ENCODE data around the gene CFDP1. TPM values are rescaled to one million over a fixed set of nuclear protein-coding genes. Genes with fewer than 3 reads are reported as not detected.

The CFDP1 gene
- total and polyA plus RNA-seq, 2 of the 13 experiments (the other 11 are each of a cell fraction or from before 2014, with no cell fraction given), result 78.6 to 153 TPM

- TF ChIP-seq ZXDC (CRISPR knock-in tag; IDR thresholded peaks at IDR 0.05) (no peak), ZNF451 (CRISPR knock-in tag; IDR thresholded peaks at IDR 0.05) (peak; percentile 90), SRSF1 (optimal IDR thresholded peaks at IDR 0.05; ENCODE audit: low read depth, low read length) (peak; percentile 98), KDM6A (CRISPR knock-in tag; IDR thresholded peaks at IDR 0.05; ENCODE audit: low read depth) (peak; percentile 94), KDM5B (CRISPR knock-in tag; IDR thresholded peaks at IDR 0.05; ENCODE audit: borderline replicate concordance) (peak; percentile 95), ZSCAN31 (CRISPR knock-in tag; IDR thresholded peaks at IDR 0.05; ENCODE audit: low read depth) (peak; percentile 92), ZNF790 (CRISPR knock-in tag; IDR thresholded peaks at IDR 0.05; ENCODE audit: borderline replicate concordance) (peak; percentile 26; the same call in 1 of the 2 replicates), ZBTB42 (CRISPR knock-in tag; IDR thresholded peaks at IDR 0.05) (no peak), SP4 (CRISPR knock-in tag; IDR thresholded peaks at IDR 0.05) (peak; percentile 92), SMAD3 (CRISPR knock-in tag; IDR thresholded peaks at IDR 0.05) (peak; percentile 90), AFF4 (CRISPR knock-in tag; IDR thresholded peaks at IDR 0.05) (peak; percentile 56; the same call in 1 of the 2 replicates), MEF2D (CRISPR knock-in tag; IDR thresholded peaks at IDR 0.05) (peak; percentile 92; the same call in 1 of the 2 replicates), ZFP36L1 (CRISPR knock-in tag; IDR thresholded peaks at IDR 0.05) (no peak; the same call in 1 of the 2 replicates), RARA (CRISPR knock-in tag; IDR thresholded peaks at IDR 0.05) (peak; percentile 95), ESRRA (CRISPR knock-in tag; IDR thresholded peaks at IDR 0.05; ENCODE audit: low read depth) (peak; percentile 63), ZNF605 (CRISPR knock-in tag; IDR thresholded peaks at IDR 0.05) (peak; percentile 99), THYN1 (CRISPR knock-in tag; IDR thresholded peaks at IDR 0.05; ENCODE audit: borderline replicate concordance, low read depth) (0 out of 2 replicates have a peak, but pooled peaks have one; percentile 83), MNT (IDR thresholded peaks at IDR 0.05) (peak; percentile 79), PHF20 (CRISPR knock-in tag; IDR thresholded peaks at IDR 0.05) (peak; percentile 48; the same call in 1 of the 2 replicates), NR2F1 (CRISPR knock-in tag; IDR thresholded peaks at IDR 0.05) (peak; percentile 88 to 94), ZFP36 (IDR thresholded peaks at IDR 0.05; ENCODE audit: borderline replicate concordance, low read depth, low read length, partially characterized antibody) (peak; percentile 7)
Measured at GRCh38 chr16:75244844-75245758, 188.2 kb downstream of the CFDP1 start (continued).

Measured in HepG2 (cell line).